ENCODE data around the gene EXOG. TPM values are rescaled to one million over a fixed set of nuclear protein-coding genes. Genes with fewer than 3 reads are reported as not detected.

EXOG gene
- total and polyA plus RNA-seq, 2 donors (not counting 3 experiments of a cell fraction or from before 2014, with no cell fraction given) = 10.8 to 21.9 TPM

DNA sequence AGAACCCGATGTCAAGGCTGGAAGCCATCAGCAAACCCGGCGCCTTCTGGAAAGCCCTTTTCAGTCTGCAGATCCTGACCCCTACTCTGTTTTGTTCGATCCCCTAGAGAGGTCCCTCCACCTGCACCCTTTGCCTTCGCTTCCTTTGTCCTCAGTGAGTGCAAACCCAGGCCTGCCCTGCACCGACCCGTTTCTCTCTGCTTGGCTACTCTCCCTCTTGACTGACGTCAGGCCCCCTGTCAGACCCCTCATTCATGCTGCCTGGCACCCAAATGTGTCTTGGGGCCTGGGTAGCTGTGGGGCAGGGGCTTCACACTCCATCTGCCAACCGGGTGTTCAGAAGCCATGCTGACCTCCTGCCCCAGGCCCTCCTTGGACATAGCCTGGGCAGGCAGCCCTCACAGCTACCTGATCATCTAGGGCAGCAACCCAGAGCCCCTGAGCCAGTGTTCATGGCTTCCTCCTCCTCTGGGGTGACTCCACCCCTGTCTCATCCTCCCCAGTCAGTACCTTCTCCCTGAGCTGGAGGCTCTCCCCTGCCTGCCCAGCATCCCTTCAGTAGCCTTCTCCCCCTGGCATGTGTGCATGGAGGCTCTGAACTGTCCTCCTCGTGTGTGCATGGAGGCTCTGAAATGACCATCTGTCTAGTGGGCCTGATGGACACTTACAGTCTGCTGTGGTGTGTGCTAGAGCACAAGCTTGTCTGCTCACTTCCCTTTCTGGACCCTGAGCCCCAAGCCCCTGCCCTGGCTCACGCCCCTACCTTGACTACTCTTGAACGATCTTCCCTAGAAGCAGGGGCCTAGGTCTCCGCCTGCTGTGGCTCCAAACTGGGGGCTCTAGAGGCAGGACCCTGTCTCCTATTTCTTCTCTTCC, 69.4 kb downstream of the EXOG start:
- H3K9me3 ChIP-seq (replicated peaks; ENCODE audit: control insufficient read depth, insufficient read depth, low read length) = no peaks in the 10 kb centered on the region
- H2AFZ ChIP-seq (ENCODE audit: low read depth, low read length) = no peak overlapping the region
- intact Hi-C loops (cut with micrococcal nuclease) = no loop called here
- ChIA-PET POLR2A (no interaction called here), CTCF (no interaction called here)
- no peaks in the 10 kb centered on the region for H3K9me1 ChIP-seq (replicated peaks; ENCODE audit: control insufficient read depth, extremely low read depth, insufficient read depth, low read length)
- no peaks in the 10 kb centered on the region for H3K36me3 ChIP-seq (ENCODE audit: control insufficient read depth in 2 of 2, extremely low read depth in 1 of 2, insufficient read depth in 2 of 2, low read length in 2 of 2)
- no peaks in the 10 kb centered on the region for H3K27me3 ChIP-seq (ENCODE audit: control insufficient read depth in 2 of 2, insufficient read depth in 2 of 2, low read length in 2 of 2)
- H3K9ac ChIP-seq (replicated peaks; ENCODE audit: extremely low read depth, insufficient read depth, low read length) = no peak overlapping the region
- no peak overlapping the region for H3K27ac ChIP-seq (ENCODE audit: insufficient read depth, low read depth, low read length)
- no peak overlapping the region for H3K4me3 ChIP-seq (replicated peaks in 1 of 3; ENCODE audit: insufficient read depth in 1 of 3, low read depth in 1 of 3, low read length in 3 of 3)
- DNase-seq (ENCODE audit: low read depth, low spot score) (no peak), FAIRE-seq (no peak)
- no peaks in the 10 kb centered on the region for H3K4me1 ChIP-seq (ENCODE audit: control insufficient read depth, extremely low read depth, insufficient read depth, low read length)
- no peaks in the 10 kb centered on the region for H4K20me1 ChIP-seq (replicated peaks; ENCODE audit: control insufficient read depth, extremely low read depth, insufficient read depth, low read length)
- no peak for TF ChIP-seq JUN (IDR thresholded peaks at IDR 0.05; ENCODE audit: borderline replicate concordance, insufficient read depth, insufficient read length, low read depth)
- no peak for TF ChIP-seq GATA2 (IDR thresholded peaks at IDR 0.05; ENCODE audit: insufficient read depth, insufficient read length, low read depth, low read length)
- no peak for TF ChIP-seq MYC (IDR thresholded peaks at IDR 0.05; ENCODE audit: low read depth, low read length)
- TF ChIP-seq POLR2A (IDR thresholded peaks at IDR 0.05; ENCODE audit: low read depth, low read length) = no peak
- TF ChIP-seq EZH2 (IDR thresholded peaks at IDR 0.05; ENCODE audit: borderline replicate concordance, low read depth, low read length, severe bottlenecking) = no peak
- TF ChIP-seq, protein P1, sequence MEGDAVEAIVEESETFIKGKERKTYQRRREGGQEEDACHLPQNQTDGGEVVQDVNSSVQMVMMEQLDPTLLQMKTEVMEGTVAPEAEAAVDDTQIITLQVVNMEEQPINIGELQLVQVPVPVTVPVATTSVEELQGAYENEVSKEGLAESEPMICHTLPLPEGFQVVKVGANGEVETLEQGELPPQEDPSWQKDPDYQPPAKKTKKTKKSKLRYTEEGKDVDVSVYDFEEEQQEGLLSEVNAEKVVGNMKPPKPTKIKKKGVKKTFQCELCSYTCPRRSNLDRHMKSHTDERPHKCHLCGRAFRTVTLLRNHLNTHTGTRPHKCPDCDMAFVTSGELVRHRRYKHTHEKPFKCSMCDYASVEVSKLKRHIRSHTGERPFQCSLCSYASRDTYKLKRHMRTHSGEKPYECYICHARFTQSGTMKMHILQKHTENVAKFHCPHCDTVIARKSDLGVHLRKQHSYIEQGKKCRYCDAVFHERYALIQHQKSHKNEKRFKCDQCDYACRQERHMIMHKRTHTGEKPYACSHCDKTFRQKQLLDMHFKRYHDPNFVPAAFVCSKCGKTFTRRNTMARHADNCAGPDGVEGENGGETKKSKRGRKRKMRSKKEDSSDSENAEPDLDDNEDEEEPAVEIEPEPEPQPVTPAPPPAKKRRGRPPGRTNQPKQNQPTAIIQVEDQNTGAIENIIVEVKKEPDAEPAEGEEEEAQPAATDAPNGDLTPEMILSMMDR (IDR thresholded peaks at IDR 0.05; ENCODE audit: extremely low read depth in 1 of 2, insufficient read depth in 1 of 2, low read depth in 1 of 2, low read length in 2 of 2) = no peak
- no peak for TF ChIP-seq POLR2AphosphoS5 (IDR thresholded peaks at IDR 0.05; ENCODE audit: insufficient read depth, low read depth, low read length)
- TF ChIP-seq FOS (IDR thresholded peaks at IDR 0.05; ENCODE audit: borderline replicate concordance, insufficient read depth, low read length) = no peak
- TF ChIP-seq, protein P2, sequence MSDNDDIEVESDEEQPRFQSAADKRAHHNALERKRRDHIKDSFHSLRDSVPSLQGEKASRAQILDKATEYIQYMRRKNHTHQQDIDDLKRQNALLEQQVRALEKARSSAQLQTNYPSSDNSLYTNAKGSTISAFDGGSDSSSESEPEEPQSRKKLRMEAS (IDR thresholded peaks at IDR 0.05; ENCODE audit: insufficient read depth, insufficient read length) = no peak
- BruUV-seq (replicated peaks) = no TSS peak
- H3K79me2 ChIP-seq (ENCODE audit: control insufficient read depth, insufficient read depth, low read length) = no peaks in the 10 kb centered on the region
- no peak overlapping the region for H3K4me2 ChIP-seq (ENCODE audit: insufficient read depth, low read length)
- dilution Hi-C loops (cut with MboI; ENCODE audit: extremely low pct_ligation_motif_present, low sequenced_read_pairs) = no loop called here
